Activated CD4-positive, alpha-beta T cell treated with anti-CD3 and anti-CD28 coated beads, Interleukin-2, amount 10 ng/mL, durations not matched to agents 24 days and 14 days (primary cell): ENCODE data around the gene PPDPF. TPM values are rescaled to one million over a fixed set of nuclear protein-coding genes. Genes with fewer than 3 reads are reported as not detected.

Experiments used
- DNase-seq: peaks from one replicate; pipeline ENCODE4 v3.0.0; 2022
- H3K27ac Mint-ChIP-seq: one replicate; pipeline ENCODE4 v1.8.0; 2022; ENCODE audit warnings: mild to moderate bottlenecking, mixed read lengths
- H3K27me3 Mint-ChIP-seq: one replicate; pipeline ENCODE4 v1.8.0; 2022; ENCODE audit warnings: mixed read lengths
- H3K36me3 Mint-ChIP-seq: one replicate; pipeline ENCODE4 v1.8.0; 2022; ENCODE audit warnings: low read depth, mild to moderate bottlenecking, mixed read lengths
- H3K4me1 Mint-ChIP-seq: one replicate; pipeline ENCODE4 v1.8.0; 2021; ENCODE audit warnings: mixed read lengths
- H3K4me3 Mint-ChIP-seq: one replicate; pipeline ENCODE4 v1.8.0; 2022; ENCODE audit warnings: mild to moderate bottlenecking, moderate library complexity, mixed read lengths
- H3K9me3 Mint-ChIP-seq: one replicate; pipeline ENCODE4 v1.8.0; 2021; ENCODE audit warnings: mixed read lengths
- intact Hi-C: fragments of 100-400 bp; cut with micrococcal nuclease; formaldehyde crosslinking; loops from one replicate; pipeline ENCODE4 v1.15.1; 2023
- total RNA-seq: library from RNA; stranded (reverse); gene quantifications from 2 replicates; pipeline ENCODE4 v1.2.3, GENCODE V29; 2022

The PPDPF gene
- total RNA-seq, 1 donor from 2014 or later = 130 TPM

- H3K27me3 Mint-ChIP-seq = peaks cover 17% of the 10 kb centered on the region
- H3K36me3 Mint-ChIP-seq = no peaks in the 10 kb centered on the region
- intact Hi-C loops = no loop called here
- DNase-seq = no peak
- H3K4me1 Mint-ChIP-seq = peaks cover 3% of the 10 kb centered on the region
- no peak overlapping the region for H3K4me3 Mint-ChIP-seq
- no peak overlapping the region for H3K27ac Mint-ChIP-seq
- no peaks in the 10 kb centered on the region for H3K9me3 Mint-ChIP-seq
These were observed 25.2 kb downstream of the PPDPF start for GRCh38 chr20:63545814-63546213.

- peaks cover 22% of the 10 kb centered on the region for H3K27me3 Mint-ChIP-seq
- no peaks in the 10 kb centered on the region for H3K36me3 Mint-ChIP-seq
- peaks cover 6% of the 10 kb centered on the region for H3K4me1 Mint-ChIP-seq
- no peak for DNase-seq
- no peaks in the 10 kb centered on the region for H3K9me3 Mint-ChIP-seq
- intact Hi-C loops = no loop called here
- H3K27ac Mint-ChIP-seq = no peak overlapping the region
- no peak overlapping the region for H3K4me3 Mint-ChIP-seq
These were observed 25.8 kb downstream of the PPDPF start for GRCh38 chr20:63546256-63546955.

- H3K4me1 Mint-ChIP-seq = peaks cover 6% of the 10 kb centered on the region
- no peak overlapping the region for H3K27ac Mint-ChIP-seq
- intact Hi-C loops = no loop called here
- no peaks in the 10 kb centered on the region for H3K9me3 Mint-ChIP-seq
- H3K27me3 Mint-ChIP-seq = peaks cover 22% of the 10 kb centered on the region
- no peaks in the 10 kb centered on the region for H3K36me3 Mint-ChIP-seq
- no peak for DNase-seq
- H3K4me3 Mint-ChIP-seq = no peak overlapping the region
These were observed 26.6 kb downstream of the PPDPF start for GRCh38 chr20:63546956-63547724.

GRCh38 chr20:63547725-63548480, 27.3 kb downstream of the PPDPF start, which contains the start of gene SRMS:
SRMS (minus strand) TSS chr20:63547749; CDS start chr20:63547463, 286 bp downstream.
- Mint-ChIP-seq H3K4me3 (no peak within 1 kb of the TSS), H3K9me3 (no peaks in the 10 kb centered on the region), H3K4me1 (peaks cover 13% of the 10 kb centered on the region), H3K27ac (no peak within 1 kb of the TSS), H3K36me3 (no peaks in the 10 kb centered on the region), H3K27me3 (peaks cover 22% of the 10 kb centered on the region)
- DNase-seq = no peak
- intact Hi-C loops = no loop called here

- Mint-ChIP-seq H3K9me3 (no peaks in the 10 kb centered on the region), H3K27me3 (peaks cover 22% of the 10 kb centered on the region), H3K4me1 (peaks cover 16% of the 10 kb centered on the region), H3K4me3 (no peak overlapping the region), H3K36me3 (no peaks in the 10 kb centered on the region), H3K27ac (no peak overlapping the region)
- no peak for DNase-seq
- intact Hi-C loops = no loop called here
These were observed 28.0 kb downstream of the PPDPF start for GRCh38 chr20:63548542-63548941.

- Mint-ChIP-seq H3K36me3 (no peaks in the 10 kb centered on the region), H3K9me3 (no peaks in the 10 kb centered on the region), H3K4me1 (peaks cover 16% of the 10 kb centered on the region), H3K4me3 (no peak overlapping the region), H3K27me3 (peaks cover 22% of the 10 kb centered on the region), H3K27ac (no peak overlapping the region)
- no peak for DNase-seq
- intact Hi-C loops = no loop called here
These were observed 28.5 kb downstream of the PPDPF start for GRCh38 chr20:63549019-63549418.

GRCh38 chr20:63549679-63550282, 29.2 kb downstream of the PPDPF start:
- peaks cover 22% of the 10 kb centered on the region for H3K27me3 Mint-ChIP-seq
- H3K27ac Mint-ChIP-seq = no peak overlapping the region
- H3K9me3 Mint-ChIP-seq = no peaks in the 10 kb centered on the region
- no peak overlapping the region for H3K4me3 Mint-ChIP-seq
- peaks cover 16% of the 10 kb centered on the region for H3K4me1 Mint-ChIP-seq
- no peaks in the 10 kb centered on the region for H3K36me3 Mint-ChIP-seq
- intact Hi-C loops = no loop called here
- no peak for DNase-seq

GRCh38 chr20:63551068-63551467, 30.5 kb downstream of the PPDPF start:
- H3K27ac Mint-ChIP-seq = peak overlapping the region; percentile 35
- no peaks in the 10 kb centered on the region for H3K36me3 Mint-ChIP-seq
- H3K9me3 Mint-ChIP-seq = no peaks in the 10 kb centered on the region
- intact Hi-C loops = no loop called here
- H3K27me3 Mint-ChIP-seq = peaks cover 20% of the 10 kb centered on the region
- DNase-seq = no peak
- peaks cover 12% of the 10 kb centered on the region for H3K4me1 Mint-ChIP-seq
- no peak overlapping the region for H3K4me3 Mint-ChIP-seq

GRCh38 chr20:63552481-63553249, 32.1 kb downstream of the PPDPF start:
- no peaks in the 10 kb centered on the region for H3K9me3 Mint-ChIP-seq
- peaks cover 12% of the 10 kb centered on the region for H3K4me1 Mint-ChIP-seq
- peak; percentile 89 for DNase-seq
- H3K27ac Mint-ChIP-seq = peak overlapping the region; percentile 76
- intact Hi-C loops = loop anchor here (1.0 kb wide), 4 partner anchors 15 to 87 kb away; partner anchors contain the start of genes GMEB2, PPDPF and PTK6
- H3K4me3 Mint-ChIP-seq = peak overlapping the region; percentile 77
- peaks cover 15% of the 10 kb centered on the region for H3K27me3 Mint-ChIP-seq
- H3K36me3 Mint-ChIP-seq = peaks cover 5% of the 10 kb centered on the region

GRCh38 chr20:63553251-63553932, 32.8 kb downstream of the PPDPF start:
- H3K27ac Mint-ChIP-seq = peak overlapping the region; percentile 76
- H3K4me1 Mint-ChIP-seq = peaks cover 12% of the 10 kb centered on the region
- intact Hi-C loops = loop anchor here (1.0 kb wide), 4 partner anchors 16 to 86 kb away; partner anchors contain the start of genes GMEB2, PPDPF and PTK6
- H3K4me3 Mint-ChIP-seq = peak overlapping the region; percentile 77
- peaks cover 15% of the 10 kb centered on the region for H3K27me3 Mint-ChIP-seq
- H3K9me3 Mint-ChIP-seq = no peaks in the 10 kb centered on the region
- peak; percentile 97 for DNase-seq
- peaks cover 6% of the 10 kb centered on the region for H3K36me3 Mint-ChIP-seq

- peak; percentile 84 for DNase-seq
- peaks cover 13% of the 10 kb centered on the region for H3K27me3 Mint-ChIP-seq
- H3K27ac Mint-ChIP-seq = peak within 1 kb of the TSS; percentile 76
- no peaks in the 10 kb centered on the region for H3K9me3 Mint-ChIP-seq
- intact Hi-C loops = loop anchor here (1.0 kb wide), 4 partner anchors 17 to 85 kb away; partner anchors contain the start of genes GMEB2, PPDPF and PTK6
- H3K36me3 Mint-ChIP-seq = peaks cover 10% of the 10 kb centered on the region
- peak within 1 kb of the TSS; percentile 77 for H3K4me3 Mint-ChIP-seq
- peaks cover 12% of the 10 kb centered on the region for H3K4me1 Mint-ChIP-seq
These were observed 33.3 kb downstream of the PPDPF start, which contains the start of gene FNDC11 for GRCh38 chr20:63553933-63554290. FNDC11 (plus strand) TSS chr20:63554159; CDS start chr20:63555664, 1,505 bp downstream.
